NCI-H1048 (cell line): ENCODE data around the gene ORAI3.
"Not testable (repeated sequence)": the region's sequence is repeated elsewhere in the genome, so short reads cannot be mapped to it uniquely, and the experiment has no call there.

Source experiments
- DNase-seq: peaks from one replicate; lab custom pipeline; 2025; lab: John Stamatoyannopoulos, UW

The ORAI3 gene

GRCh38 chr16:30924076-30924912, 24.6 kb upstream of the ORAI3 start:
- DNase-seq: no peak

DNA sequence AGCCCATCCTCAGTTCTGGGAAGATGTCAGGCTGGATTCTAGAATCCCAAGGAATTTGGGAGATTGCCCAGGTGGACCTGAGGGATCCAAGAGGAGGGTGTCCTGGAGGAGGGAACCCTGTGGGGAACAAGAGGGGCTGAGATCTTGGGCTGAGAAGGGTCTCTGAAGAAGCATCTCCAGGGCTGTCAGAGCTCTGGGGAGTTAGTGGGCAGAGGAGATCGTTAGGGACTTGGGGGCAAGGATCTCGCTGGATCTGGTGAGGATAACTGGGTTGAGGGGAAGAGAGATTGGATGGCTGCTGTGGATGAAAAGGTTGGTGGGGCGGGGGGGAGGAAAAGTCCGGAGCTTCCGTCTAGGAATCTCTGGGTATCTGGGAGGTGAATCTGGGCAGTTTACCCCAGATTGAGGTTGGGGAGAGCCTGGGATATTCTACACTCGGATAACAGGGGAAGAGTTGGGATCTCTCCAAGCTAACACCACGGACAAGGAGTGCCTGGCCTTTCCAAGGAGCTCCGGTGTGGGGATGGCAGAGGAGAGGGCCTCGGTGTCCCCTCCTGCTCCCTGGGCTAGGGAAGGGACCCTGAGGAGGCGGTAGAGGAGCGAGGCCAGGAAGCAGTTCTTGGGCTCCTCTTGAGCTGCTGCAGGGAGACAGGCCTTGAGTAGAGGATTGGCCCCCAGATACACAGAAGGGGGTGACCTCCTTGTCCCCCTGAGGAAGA, 23.8 kb upstream of the ORAI3 start:
- DNase-seq: no peak

DNA sequence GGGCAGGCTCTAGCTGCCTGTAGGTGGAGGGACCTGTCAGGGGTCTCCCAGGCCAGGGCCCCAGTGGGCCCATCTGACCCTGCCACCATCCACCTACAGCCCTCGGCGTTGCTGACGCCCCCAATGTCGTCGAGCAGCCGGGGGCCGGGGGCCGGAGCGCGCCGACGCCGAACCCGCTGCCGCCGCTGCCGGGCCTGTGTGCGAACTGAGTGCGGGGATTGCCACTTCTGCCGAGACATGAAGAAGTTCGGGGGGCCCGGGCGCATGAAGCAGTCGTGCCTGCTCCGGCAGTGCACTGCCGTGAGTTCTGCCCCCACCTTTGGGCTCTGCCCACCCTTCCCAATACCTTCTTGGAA, 23.3 kb upstream of the ORAI3 start:
- no peak for DNase-seq

DNA sequence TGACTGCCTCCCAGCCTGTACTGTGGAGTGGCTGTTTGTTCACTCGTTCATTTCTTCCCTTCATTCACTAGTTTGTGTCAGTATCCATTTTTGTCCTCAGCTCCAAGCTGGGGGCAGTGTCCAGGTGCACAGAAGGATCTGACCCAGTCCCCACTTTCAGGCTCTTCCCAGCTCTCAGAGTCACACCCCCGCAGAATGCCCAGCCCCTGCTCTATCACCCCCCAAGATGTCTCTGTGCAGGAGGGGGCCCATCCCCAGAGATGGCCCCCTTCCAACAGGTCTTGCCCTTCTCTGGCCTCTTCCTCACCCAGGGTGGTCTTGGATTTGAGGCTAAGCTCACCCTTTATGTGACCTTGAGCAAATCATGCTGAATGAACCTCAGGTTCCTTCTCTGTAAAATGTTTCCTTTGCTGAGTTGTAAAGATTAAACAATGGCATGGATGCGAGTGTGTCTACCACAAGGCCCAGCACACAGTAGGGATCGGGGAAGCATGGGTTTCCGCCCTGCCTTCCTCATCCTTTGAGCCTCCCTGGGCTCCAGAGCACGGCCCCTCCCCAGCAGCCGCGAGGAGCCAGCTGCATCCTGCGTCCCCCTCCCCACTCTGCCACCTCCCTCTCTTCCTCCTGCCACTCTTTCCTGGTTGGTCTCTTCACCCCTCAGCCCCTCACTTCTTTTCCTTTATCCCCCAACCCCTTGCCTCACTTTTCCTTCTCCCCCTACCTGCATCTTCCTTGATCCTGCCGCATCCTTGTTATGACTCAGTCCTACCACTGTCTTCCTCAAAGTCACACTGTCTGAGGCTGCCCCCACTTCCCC, 22.7 kb upstream of the ORAI3 start:
- no peak for DNase-seq

- DNase-seq: no peak
Observed at GRCh38 chr16:30926937-30927788, 21.7 kb upstream of the ORAI3 start.

GRCh38 chr16:30927789-30928378, 21.0 kb upstream of the ORAI3 start:
- DNase-seq: peak; percentile 44

DNA sequence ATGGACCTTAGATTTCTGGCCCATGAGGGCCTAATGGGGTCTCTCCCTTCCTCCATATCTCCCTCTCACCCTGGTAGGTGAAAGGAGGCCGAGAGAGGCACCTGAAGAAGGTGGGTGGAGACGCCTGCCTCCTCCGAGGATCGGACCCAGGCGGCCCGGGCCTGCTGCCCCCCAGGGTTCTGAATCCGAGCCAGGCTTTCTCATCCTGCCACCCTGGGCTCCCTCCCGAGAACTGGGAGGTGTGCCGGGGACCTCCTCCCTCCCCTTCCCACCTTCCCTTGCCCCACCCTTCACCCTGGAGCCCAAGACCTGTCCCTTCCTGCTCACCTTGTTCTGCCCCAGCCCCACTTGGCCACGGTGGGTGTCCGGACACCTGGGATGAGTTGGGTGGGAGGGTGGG, 20.5 kb upstream of the ORAI3 start:
- no peak for DNase-seq

- DNase-seq: no peak
Observed at GRCh38 chr16:30929167-30929566, 19.7 kb upstream of the ORAI3 start.

- no peak for DNase-seq
Observed at GRCh38 chr16:30930160-30930571, 18.7 kb upstream of the ORAI3 start.

GRCh38 chr16:30931068-30931650, 17.7 kb upstream of the ORAI3 start:
- no peak for DNase-seq

GRCh38 chr16:30934827-30935557, 13.9 kb upstream of the ORAI3 start:
- no peak for DNase-seq

GRCh38 chr16:30937692-30938091, 11.2 kb upstream of the ORAI3 start:
- no peak for DNase-seq

GRCh38 chr16:30939571-30939970, 9.3 kb upstream of the ORAI3 start:
- not testable (repeated sequence) for DNase-seq

- no peak for DNase-seq
Observed at GRCh38 chr16:30941600-30942425, 7.1 kb upstream of the ORAI3 start.

- no peak for DNase-seq
Observed at GRCh38 chr16:30942426-30942806, 6.5 kb upstream of the ORAI3 start.

- no peak for DNase-seq
Observed at GRCh38 chr16:30944352-30944751, 4.5 kb upstream of the ORAI3 start.

GRCh38 chr16:30946671-30947540, 2.0 kb upstream of the ORAI3 start:
- no peak for DNase-seq

DNA sequence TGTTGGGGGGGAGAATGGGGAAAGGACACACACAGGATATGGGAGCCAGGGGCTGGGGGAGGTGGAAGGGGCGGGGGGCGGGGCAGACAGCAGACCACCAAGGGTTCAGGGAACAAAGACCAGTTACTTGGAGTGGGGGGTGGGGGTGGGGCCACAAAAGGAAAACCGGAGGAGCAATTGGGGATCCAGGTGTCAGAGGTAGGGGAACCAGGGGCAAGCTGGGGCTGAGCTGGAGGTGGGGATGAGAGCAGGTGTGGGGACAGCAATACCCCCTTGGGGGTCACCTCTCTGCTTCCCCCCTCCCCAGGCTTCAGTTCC, 1.4 kb upstream of the ORAI3 start:
- no peak for DNase-seq
